Hypothalamus (tissue), 51 donors: ENCODE measurements around the gene SMIM33.
A peak's percentile ranks its signal among the peaks of the same experiment; 100 is the strongest.

ENCODE experiments used
- DNase-seq, 51 donors: peaks; one replicate each; lab custom pipeline; 2025; lab: John Stamatoyannopoulos, UW

Gene SMIM33

GRCh38 chr5:139517683-139518564, 47.1 kb downstream of the SMIM33 start:
- peak; percentile 24 to 97 (median 84) for DNase-seq
